H1 (cell line): ENCODE measurements around the gene ADAMTS17. TPM values are rescaled to one million over a fixed set of nuclear protein-coding genes. Genes with fewer than 3 reads are reported as not detected.

ENCODE experiments used
- CHD7 ChIP-seq: fragments of 300-600 bp; sonication (generic); IDR thresholded peaks from 2 replicates; pipeline ENCODE4 v1.7.1; 2012; ENCODE audit warnings: low read length, moderate library complexity, mild to moderate bottlenecking, inconsistent platforms; ENCODE audit not compliant: insufficient replicate concordance
- EP300 ChIP-seq, 2 experiments: IDR thresholded peaks; 1 replicate in 1 of 2; 2 replicates in 1 of 2; pipeline ENCODE4 v1.6.1; 2011 to 2012; ENCODE audit warnings: low read depth in 2 of 2, low read length in 2 of 2, mild to moderate bottlenecking in 2 of 2, borderline replicate concordance in 1 of 2, inconsistent platforms in 1 of 2, moderate library complexity in 1 of 2
- polyA plus RNA-seq, 7 experiments: library from polyadenylated mRNA; depleted of rRNA in 3 of 7; stranded (reverse) in 5 of 7; unstranded in 2 of 7; fragments of >200 nt in 5 of 7; fragments of 200-250 nt in 2 of 7; gene quantifications; 1 replicate in 5 of 7; 2 replicates in 1 of 7; 4 replicates in 1 of 7; pipeline versions ENCODE4 v1.2.1 to v1.2.3, GENCODE V29; 2011 to 2013; ENCODE audit warnings: missing spikeins in 2 of 7, mixed read lengths in 2 of 7
- total RNA-seq: library from RNA; stranded (reverse); fragmentation: NEBNext Ultra II Directional; extraction: Animal tissue kit (Norgen Biotek cat#: 25700); gene quantifications from 2 replicates; pipeline ENCODE4 v1.2.1, GENCODE V29; 2021

The ADAMTS17 gene
- total and polyA plus RNA-seq, 2 of the 8 experiments (the other 6 are each of a cell fraction or from before 2014, with no cell fraction given) = 0.51 to 1.7 TPM

- TF ChIP-seq CHD7 (no peak), EP300 (IDR thresholded peaks at IDR 0.05; ENCODE audit: borderline replicate concordance in 1 of 2, low read depth in 2 of 2, low read length in 2 of 2) (no peak)
Observed at GRCh38 chr15:100346866-100347512, 5.2 kb upstream of the ADAMTS17 start (continued).
